HUES48 (cell line): ENCODE measurements around the gene PER1.
A peak's percentile ranks its signal among the peaks of the same experiment; 100 is the strongest.
"Not testable (repeated sequence)": the region's sequence is repeated elsewhere in the genome, so short reads cannot be mapped to it uniquely, and the experiment has no call there.

Experiments
- H3K27ac ChIP-seq: one replicate; pipeline ENCODE4 v1.7.0; 2013; ENCODE audit warnings: low read depth, low read length, inconsistent platforms
- H3K27me3 ChIP-seq: 2 replicates; pipeline ENCODE4 v1.6.1; 2013; ENCODE audit warnings: mild to moderate bottlenecking, low read length; ENCODE audit not compliant: control insufficient read depth, insufficient read depth
- H3K36me3 ChIP-seq: 2 replicates; pipeline ENCODE4 v1.6.1; 2013; ENCODE audit warnings: low read length; ENCODE audit not compliant: control insufficient read depth, insufficient read depth
- H3K4me1 ChIP-seq: 2 replicates; pipeline ENCODE4 v1.6.1; 2013; ENCODE audit warnings: mild to moderate bottlenecking, low read length; ENCODE audit not compliant: control insufficient read depth, insufficient read depth
- H3K4me3 ChIP-seq: 2 replicates; pipeline ENCODE4 v1.5.1; 2013; ENCODE audit warnings: mild to moderate bottlenecking, low read depth, low read length
- H3K9ac ChIP-seq: 2 replicates; pipeline ENCODE4 v1.6.1; 2013; ENCODE audit warnings: mild to moderate bottlenecking, low read depth, low read length, moderate library complexity
- H3K9me3 ChIP-seq: 2 replicates; pipeline ENCODE4 v1.6.1; 2013; ENCODE audit warnings: low read length; ENCODE audit not compliant: control insufficient read depth, insufficient read depth

The PER1 gene

DNA sequence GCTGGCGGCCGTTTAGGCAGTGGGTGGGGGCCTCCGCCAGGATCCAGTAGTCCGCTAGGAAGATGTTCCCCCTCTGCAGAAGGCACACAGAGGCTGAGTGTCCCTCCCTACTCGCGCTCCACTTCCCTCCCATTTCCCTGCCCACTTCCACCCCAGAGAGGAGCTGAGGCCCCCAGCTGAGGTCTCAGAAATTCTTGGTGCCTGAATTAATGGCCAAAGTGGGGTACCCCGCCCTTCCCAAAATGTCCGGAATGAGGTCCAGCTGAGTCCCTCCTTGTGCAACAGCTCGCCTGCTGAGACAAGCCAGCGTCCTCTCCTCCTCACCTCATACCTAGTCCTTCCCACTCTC is 41.8 kb downstream of the PER1 start:
- no peaks in the 10 kb centered on the region for H3K9me3 ChIP-seq
- no peaks in the 10 kb centered on the region for H3K36me3 ChIP-seq
- H3K9ac ChIP-seq: no peak overlapping the region
- H3K27ac ChIP-seq: no peak overlapping the region
- H3K4me1 ChIP-seq: no peaks in the 10 kb centered on the region
- H3K27me3 ChIP-seq: peaks cover 58% of the 10 kb centered on the region
- H3K4me3 ChIP-seq: peak overlapping the region; percentile 71; the same call in 1 of the 2 replicates

DNA sequence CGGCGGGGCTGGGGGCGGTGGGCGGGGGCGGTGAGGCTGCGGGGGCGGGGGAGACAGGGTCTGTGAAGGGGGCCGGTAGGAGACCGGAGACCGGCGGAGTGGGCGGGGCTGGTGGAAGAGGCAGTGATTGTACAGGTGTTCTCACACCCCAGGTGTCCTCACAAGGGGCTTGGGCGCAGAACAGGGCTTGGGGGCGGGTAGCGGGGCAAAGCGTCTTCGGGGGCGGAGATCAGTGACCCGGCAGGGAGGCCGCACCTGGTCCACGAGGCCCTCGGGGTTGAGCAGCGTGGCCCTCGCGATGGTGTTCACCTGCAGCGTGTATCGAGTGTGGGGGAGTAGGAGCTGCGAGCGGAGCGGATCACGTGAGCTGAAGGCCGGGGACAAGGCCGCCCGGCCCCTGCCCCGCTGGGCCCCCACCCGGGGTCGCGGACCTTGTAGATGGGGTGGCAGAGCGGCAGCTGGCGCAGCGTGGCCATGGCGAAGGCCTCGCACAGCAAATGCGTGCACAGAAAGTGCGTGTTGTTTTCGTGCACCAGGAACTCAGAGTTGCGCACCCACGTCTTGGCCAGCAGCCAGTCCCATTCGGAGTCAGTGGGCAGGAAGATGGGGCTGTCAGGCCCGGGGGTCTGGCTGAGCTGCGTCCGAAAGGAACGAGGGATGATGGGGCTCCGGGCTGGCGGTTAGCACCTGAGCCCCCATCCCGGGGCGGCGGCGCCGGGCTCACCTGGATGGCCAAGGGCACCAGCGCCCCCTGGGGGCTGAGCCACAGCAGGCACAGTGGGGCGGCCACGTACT is 42.3 kb downstream of the PER1 start:
- no peaks in the 10 kb centered on the region for H3K4me1 ChIP-seq
- no peak overlapping the region for H3K27ac ChIP-seq
- H3K36me3 ChIP-seq: no peaks in the 10 kb centered on the region
- H3K9ac ChIP-seq: no peak overlapping the region
- H3K4me3 ChIP-seq: peak overlapping the region; percentile 71
- H3K27me3 ChIP-seq: peaks cover 52% of the 10 kb centered on the region
- H3K9me3 ChIP-seq: no peaks in the 10 kb centered on the region

DNA sequence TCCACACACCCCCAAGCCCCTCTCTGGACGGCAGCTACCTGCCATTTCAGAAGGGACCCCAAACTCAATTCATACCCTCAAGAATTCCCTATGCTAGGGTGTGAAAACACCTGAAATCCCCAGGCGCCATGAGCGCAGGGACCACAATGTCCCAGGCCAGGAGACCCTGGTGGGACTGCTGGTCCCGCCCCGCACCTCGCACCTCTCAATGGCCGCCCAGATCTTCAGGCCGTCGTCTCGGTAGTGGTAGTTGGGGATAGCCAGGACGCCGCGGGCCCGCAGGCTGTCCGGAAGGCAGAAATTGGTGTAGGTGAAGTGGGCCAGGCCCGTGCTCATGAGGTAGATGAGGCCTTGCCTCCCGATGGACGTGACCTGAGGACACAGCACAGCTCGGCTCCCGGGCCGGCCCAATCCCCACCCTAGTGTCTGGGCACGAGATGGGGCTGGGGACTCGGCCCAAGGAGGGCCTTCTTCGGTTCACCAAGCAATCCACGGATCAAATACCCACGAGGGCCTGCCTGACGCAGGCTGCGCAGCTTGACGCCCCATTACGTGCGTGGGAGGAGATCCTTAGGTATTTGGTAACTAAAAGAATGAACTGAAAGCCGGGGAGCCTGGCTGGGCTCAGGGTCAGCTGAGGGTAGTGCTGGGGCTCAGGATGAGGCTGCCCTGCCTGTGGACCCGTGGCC is 43.1 kb downstream of the PER1 start:
- H3K4me3 ChIP-seq: no peak overlapping the region
- no peak overlapping the region for H3K9ac ChIP-seq
- H3K4me1 ChIP-seq: no peaks in the 10 kb centered on the region
- H3K27ac ChIP-seq: no peak overlapping the region
- H3K9me3 ChIP-seq: no peaks in the 10 kb centered on the region
- H3K27me3 ChIP-seq: peaks cover 47% of the 10 kb centered on the region
- H3K36me3 ChIP-seq: no peaks in the 10 kb centered on the region

DNA sequence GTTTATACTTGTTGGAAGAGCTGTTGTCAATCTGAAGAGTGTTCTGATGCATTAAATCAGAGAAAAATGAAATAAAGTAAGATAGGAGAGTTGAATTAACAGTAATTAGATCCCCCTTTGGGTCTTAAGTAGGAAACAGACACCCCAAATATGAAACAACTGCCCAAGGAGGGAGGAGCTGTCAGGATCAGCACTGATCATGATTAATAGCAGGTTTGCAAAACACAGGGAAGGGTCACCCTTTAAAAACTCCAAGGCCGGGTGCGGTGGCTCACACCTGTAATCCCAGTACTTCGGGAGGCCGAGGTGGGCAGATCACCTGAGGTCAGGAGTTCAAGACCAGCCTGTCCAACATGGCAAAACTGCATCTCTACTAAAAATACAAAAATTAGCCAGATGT is 45.2 kb downstream of the PER1 start:
- not testable (repeated sequence) for H3K4me1 ChIP-seq, H3K9ac ChIP-seq, H3K9me3 ChIP-seq, H3K36me3 ChIP-seq, H3K27ac ChIP-seq, H3K4me3 ChIP-seq
- H3K27me3 ChIP-seq: peaks cover 36% of the 10 kb centered on the region

DNA sequence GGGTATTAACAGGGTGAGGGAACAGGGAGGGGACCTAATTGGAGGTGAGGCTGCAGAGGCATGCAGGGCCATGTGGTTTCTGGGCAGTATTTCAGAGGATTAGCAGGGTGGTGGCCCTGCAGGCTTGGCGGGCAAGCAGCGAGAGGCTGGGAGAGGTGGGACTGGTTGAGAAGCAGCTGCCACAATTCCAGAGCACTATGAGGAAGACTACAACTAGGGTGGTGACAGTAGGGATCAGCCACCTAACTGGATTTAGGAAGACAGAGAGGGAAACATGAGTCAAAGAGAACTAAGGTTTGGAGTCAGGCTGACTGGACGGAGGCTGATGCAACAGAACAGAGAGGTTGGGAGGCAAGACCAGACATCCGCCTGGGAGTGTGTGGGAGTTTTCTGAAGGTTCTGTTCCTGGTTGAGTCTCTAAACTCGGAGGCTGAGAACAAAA is 46.2 kb downstream of the PER1 start:
- H3K4me3 ChIP-seq: no peak overlapping the region
- peaks cover 26% of the 10 kb centered on the region for H3K27me3 ChIP-seq
- no peak overlapping the region for H3K9ac ChIP-seq
- no peak overlapping the region for H3K27ac ChIP-seq
- H3K9me3 ChIP-seq: no peaks in the 10 kb centered on the region
- H3K4me1 ChIP-seq: no peaks in the 10 kb centered on the region
- H3K36me3 ChIP-seq: no peaks in the 10 kb centered on the region

DNA sequence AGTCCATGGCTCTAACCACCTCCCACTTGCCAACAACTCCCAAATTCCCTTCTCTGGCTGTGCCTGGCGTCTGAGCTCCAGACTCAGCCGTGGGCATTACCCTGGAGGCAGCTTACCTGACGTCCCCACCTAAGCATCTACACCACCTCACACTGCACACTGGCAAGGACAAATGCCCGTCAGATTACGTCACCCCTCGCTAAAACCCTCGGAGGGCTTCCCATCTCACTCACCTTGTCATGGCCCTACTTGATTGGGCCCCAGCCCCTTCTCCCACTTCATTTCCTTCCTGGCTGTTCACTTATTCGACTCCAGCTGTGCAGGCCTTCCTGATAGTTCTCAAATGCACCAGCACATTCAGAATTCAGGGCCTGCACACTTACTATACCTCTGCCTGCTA is 47.3 kb downstream of the PER1 start:
- no peaks in the 10 kb centered on the region for H3K9me3 ChIP-seq
- H3K27ac ChIP-seq: no peak overlapping the region
- H3K4me1 ChIP-seq: no peaks in the 10 kb centered on the region
- H3K9ac ChIP-seq: no peak overlapping the region
- H3K36me3 ChIP-seq: no peaks in the 10 kb centered on the region
- H3K27me3 ChIP-seq: peaks cover 17% of the 10 kb centered on the region
- H3K4me3 ChIP-seq: no peak overlapping the region

DNA sequence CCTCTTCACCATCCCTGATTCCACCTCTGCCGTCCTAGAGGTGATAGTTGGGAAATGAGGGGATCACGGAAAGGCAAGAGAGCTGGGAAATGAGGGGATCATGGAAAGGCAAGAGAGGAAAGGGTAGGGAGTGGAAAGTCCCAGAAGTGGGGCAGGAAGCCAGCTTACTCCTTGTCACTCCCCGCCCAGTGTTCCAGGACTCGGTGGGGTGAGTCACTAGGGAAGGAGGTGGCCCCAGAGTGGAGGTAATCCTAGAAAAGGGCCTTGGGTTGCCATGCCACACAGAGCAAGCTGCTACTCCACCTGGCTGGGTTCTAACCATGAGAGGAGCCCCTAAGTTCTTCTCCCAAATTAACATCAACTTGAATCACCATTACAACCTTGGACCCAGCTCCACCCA is 48.7 kb downstream of the PER1 start:
- Histone ChIP-seq H3K27me3 (peaks cover 6% of the 10 kb centered on the region), H3K9me3 (no peaks in the 10 kb centered on the region), H3K4me3 (no peak overlapping the region), H3K27ac (no peak overlapping the region), H3K36me3 (no peaks in the 10 kb centered on the region), H3K4me1 (no peaks in the 10 kb centered on the region), H3K9ac (no peak overlapping the region)

DNA sequence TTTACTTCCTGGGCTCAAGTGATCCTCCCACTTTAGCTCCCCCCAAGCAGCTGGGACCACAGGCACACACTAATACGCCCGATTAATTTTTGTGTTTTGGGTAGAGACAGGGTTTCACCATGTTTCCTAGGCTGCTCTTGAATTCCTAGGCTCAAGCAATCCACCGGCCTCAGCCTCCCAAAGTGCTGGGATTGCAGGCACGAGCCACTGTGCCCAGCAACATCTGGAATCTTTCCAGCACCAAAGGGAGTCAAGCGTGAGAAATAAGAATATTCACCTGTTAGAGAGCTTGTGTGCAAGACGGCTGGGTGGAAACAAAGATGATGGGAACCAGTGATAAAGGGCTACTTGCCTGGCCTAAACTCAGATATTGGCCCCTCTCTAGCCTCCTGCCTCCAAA is 50.5 kb downstream of the PER1 start:
- Histone ChIP-seq H3K4me1 (no peaks in the 10 kb centered on the region), H3K4me3 (no peak overlapping the region), H3K27ac (no peak overlapping the region), H3K9ac (no peak overlapping the region), H3K9me3 (no peaks in the 10 kb centered on the region), H3K27me3 (no peaks in the 10 kb centered on the region), H3K36me3 (no peaks in the 10 kb centered on the region)

DNA sequence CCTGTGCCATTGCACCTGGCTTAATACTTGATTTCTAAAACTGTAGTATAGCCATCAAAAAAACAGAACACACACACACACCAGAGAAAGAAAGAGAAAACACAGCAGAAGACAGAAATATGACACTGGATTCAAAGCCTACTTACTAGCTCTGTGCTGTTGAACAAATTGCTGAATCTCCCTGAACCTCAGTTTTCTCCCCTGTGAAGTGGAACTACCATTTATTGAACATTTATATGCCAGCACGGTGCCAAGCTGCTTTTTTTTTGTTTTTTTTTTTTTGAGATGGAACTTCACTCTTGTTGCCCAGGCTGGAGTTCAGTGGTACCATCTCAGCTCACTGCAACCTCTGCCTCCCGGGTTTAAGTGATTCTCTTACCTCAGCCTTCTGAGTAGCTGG is 51.4 kb downstream of the PER1 start:
- Histone ChIP-seq H3K27ac (no peak overlapping the region), H3K9me3 (no peaks in the 10 kb centered on the region), H3K36me3 (no peaks in the 10 kb centered on the region), H3K9ac (no peak overlapping the region), H3K4me1 (no peaks in the 10 kb centered on the region), H3K4me3 (no peak overlapping the region), H3K27me3 (no peaks in the 10 kb centered on the region)

DNA sequence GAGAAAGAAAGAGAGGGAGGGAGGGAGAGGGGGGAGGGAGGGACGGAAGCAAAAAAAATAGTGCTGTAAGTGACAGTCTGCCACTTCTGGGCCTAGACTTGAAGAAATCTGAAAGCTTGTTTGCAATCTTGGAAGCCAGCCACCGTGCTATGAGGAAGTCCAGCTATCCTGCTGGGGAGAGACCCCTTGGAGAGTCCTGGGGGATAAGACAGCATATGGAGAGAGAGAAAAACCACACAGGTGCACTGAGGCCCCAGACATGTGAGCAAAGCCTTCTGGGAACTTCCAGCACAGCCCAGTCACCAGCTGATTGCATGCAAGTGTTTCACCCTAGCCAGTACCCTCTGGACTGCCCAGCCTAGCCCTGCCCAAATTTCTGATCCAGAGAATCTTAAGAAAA is 52.1 kb downstream of the PER1 start:
- Histone ChIP-seq H3K27me3 (no peaks in the 10 kb centered on the region; the same call in 1 of the 2 replicates), H3K4me3 (no peak overlapping the region)

DNA sequence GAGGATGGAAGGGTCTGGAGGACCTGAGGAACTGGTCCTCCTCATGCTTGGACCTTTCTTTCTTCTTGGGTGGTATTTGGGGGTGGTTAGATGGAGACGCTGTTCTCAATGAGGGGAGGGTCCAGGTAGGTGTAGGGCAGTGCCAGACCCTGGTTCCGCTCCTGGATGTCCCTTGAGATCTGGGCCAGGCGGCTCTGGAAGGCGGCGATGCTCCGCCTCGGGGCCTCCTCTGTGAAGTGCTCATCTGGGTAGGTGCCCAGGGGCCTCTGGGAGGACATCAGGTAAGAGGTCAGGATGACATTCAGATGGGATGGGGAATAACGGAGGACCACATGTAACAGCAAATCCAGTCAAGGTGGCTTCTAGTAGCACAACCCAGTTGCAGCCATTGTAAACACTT is 55.7 kb downstream of the PER1 start:
- H3K36me3 ChIP-seq: no peaks in the 10 kb centered on the region
- H3K4me1 ChIP-seq: no peaks in the 10 kb centered on the region; the same call in 1 of the 2 replicates
- no peaks in the 10 kb centered on the region for H3K9me3 ChIP-seq
- no peak overlapping the region for H3K4me3 ChIP-seq
- H3K27me3 ChIP-seq: no peaks in the 10 kb centered on the region; the same call in 1 of the 2 replicates
- H3K27ac ChIP-seq: no peak overlapping the region
- H3K9ac ChIP-seq: no peak overlapping the region

More for the DNA sequence above, 52.1 kb downstream of the PER1 start:
- Histone ChIP-seq H3K4me1 (no peaks in the 10 kb centered on the region), H3K36me3 (no peaks in the 10 kb centered on the region), H3K9ac (no peak overlapping the region), H3K27ac (no peak overlapping the region), H3K9me3 (no peaks in the 10 kb centered on the region)
